Vagina (tissue), 2 donors: Measurements from ENCODE around the gene TMX2. TPM values are rescaled to one million over a fixed set of nuclear protein-coding genes. Genes with fewer than 3 reads are reported as not detected.
A peak's percentile ranks its signal among the peaks of the same experiment; 100 is the strongest.

Source experiments
- DNase-seq, 2 donors: peaks; one replicate each; pipeline ENCODE4 v3.0.0-alpha.2; 2017; ENCODE audit errors: extremely low spot score in 2 of 2
- H3K27ac ChIP-seq: fragments of 200-600 bp; sonication (generic); one replicate; pipeline ENCODE4 v1.5.1; 2019
- H3K27me3 ChIP-seq: fragments of 200-600 bp; sonication (generic); one replicate; pipeline ENCODE4 v1.5.1; 2019
- H3K36me3 ChIP-seq, 2 donors: fragments of 200-600 bp; sonication (generic); one replicate each; pipeline ENCODE4 v1.5.1; 2017 to 2019
- H3K4me1 ChIP-seq: fragments of 200-600 bp; sonication (generic); one replicate; pipeline ENCODE4 v1.5.1; 2019
- H3K4me3 ChIP-seq, 2 donors: fragments of 200-600 bp; sonication (generic); 1 replicate in 1 of 2; 2 replicates in 1 of 2; pipeline ENCODE4 v1.5.1; 2016 to 2019
- H3K9me3 ChIP-seq: fragments of 200-600 bp; sonication (generic); one replicate; pipeline ENCODE4 v1.5.1; 2019
- CTCF ChIP-seq, 3 experiments: fragments of 450-650 bp in 2 of 3; fragments of 200-600 bp in 1 of 3; sonication (generic) in 1 of 3; IDR thresholded peaks; one replicate each; pipeline ENCODE4 v1.5.1; 2017 to 2019; ENCODE audit warnings: antibody characterized with exemption in 3 of 3, mild to moderate bottlenecking in 2 of 3, moderate library complexity in 2 of 3
- POLR2A ChIP-seq, 2 donors: fragments of 450-650 bp; IDR thresholded peaks; one replicate each; pipeline ENCODE4 v1.6.1; 2017; ENCODE audit warnings: antibody characterized with exemption in 2 of 2, mild to moderate bottlenecking in 2 of 2, moderate library complexity in 2 of 2
- POLR2AphosphoS5 ChIP-seq, 2 donors: sonication (generic); formaldehyde crosslinking; IDR thresholded peaks; one replicate each; pipeline ENCODE4 v1.9.0; 2017; ENCODE audit warnings: antibody characterized with exemption in 2 of 2, mild to moderate bottlenecking in 2 of 2, low read depth in 1 of 2; ENCODE audit not compliant: insufficient read depth in 1 of 2
- intact Hi-C: fragments of 100-400 bp; cut with DNase I; formaldehyde crosslinking; loops from one replicate; pipeline ENCODE4 v1.15.1; 2023
- total RNA-seq: library from RNA; depleted of rRNA; stranded (reverse); fragments of >200 nt; gene quantifications from one replicate; pipeline ENCODE4 v1.2.3, GENCODE V29; 2016

TMX2 gene
- total RNA-seq, 1 donor from 2014 or later: 44.4 TPM

DNA sequence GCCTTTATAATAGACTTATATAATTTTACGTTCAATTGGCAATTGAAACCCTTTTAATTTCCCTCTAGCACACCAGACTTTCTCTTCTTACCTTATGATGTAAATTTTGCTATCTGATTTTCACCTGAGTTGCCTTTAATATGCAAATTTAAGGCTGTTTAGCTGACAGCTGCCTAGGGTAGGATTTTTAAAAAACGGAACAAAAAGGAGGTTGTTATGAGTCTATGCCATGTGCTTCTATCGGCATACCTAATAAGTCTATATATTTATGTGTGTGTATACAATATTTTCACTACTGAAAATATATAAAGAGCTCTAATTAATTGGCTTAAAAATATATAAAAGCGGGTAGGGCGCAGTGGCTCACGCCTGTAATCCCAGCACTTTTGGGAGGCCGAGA is 17.1 kb downstream of the TMX2 start:
- Histone ChIP-seq H3K27ac (no peak overlapping the region), H3K27me3 (no peaks in the 10 kb centered on the region), H3K4me3 (no peak overlapping the region), H3K4me1 (peaks cover 4% of the 10 kb centered on the region), H3K9me3 (no peaks in the 10 kb centered on the region), H3K36me3 (no peaks in the 10 kb centered on the region)
- no peak for DNase-seq
- intact Hi-C loops: no loop called here
- TF ChIP-seq POLR2AphosphoS5 (IDR thresholded peaks at IDR 0.05; ENCODE audit: insufficient read depth in 1 of 2, low read depth in 1 of 2) (no peak), POLR2A (IDR thresholded peaks at IDR 0.05) (no peak), CTCF (IDR thresholded peaks at IDR 0.05) (no peak)

DNA sequence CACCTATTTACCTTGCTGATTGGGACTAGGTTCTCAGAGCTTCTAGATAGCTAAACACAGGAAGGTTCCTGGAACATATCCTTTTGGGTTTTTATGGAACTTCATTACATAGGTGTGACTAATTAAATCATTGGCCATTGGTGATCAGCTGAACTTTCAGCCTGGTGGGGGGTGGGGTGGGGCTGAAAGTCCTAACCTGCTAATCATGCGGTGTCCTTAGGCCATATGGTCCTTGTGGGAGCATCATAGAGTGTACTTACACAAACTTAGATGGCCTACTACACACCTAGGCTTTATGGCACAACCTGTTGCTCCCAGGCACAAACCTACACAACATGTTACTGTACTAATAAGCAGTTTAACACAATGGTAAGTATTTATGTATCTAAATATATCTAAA is 20.3 kb downstream of the TMX2 start:
- peaks cover 0 to under 1% of the 10 kb centered on the region in 2 donors for H3K36me3 ChIP-seq
- H3K4me3 ChIP-seq: no peak overlapping the region
- TF ChIP-seq CTCF (IDR thresholded peaks at IDR 0.05): no peak
- no peak for TF ChIP-seq POLR2A (IDR thresholded peaks at IDR 0.05)
- no peak for TF ChIP-seq POLR2AphosphoS5 (IDR thresholded peaks at IDR 0.05; ENCODE audit: insufficient read depth in 1 of 2, low read depth in 1 of 2)
- intact Hi-C loops: no loop called here
- H3K4me1 ChIP-seq: peaks cover 4% of the 10 kb centered on the region
- no peaks in the 10 kb centered on the region for H3K27me3 ChIP-seq
- DNase-seq: no peak
- no peak overlapping the region for H3K27ac ChIP-seq
- H3K9me3 ChIP-seq: no peaks in the 10 kb centered on the region

- Histone ChIP-seq H3K27me3 (no peaks in the 10 kb centered on the region), H3K36me3 (peaks cover 0 to 17% of the 10 kb centered on the region in 2 donors)
- intact Hi-C loops: no loop called here
These were observed 23.4 kb downstream of the TMX2 start for GRCh38 chr11:57735619-57736298.

GRCh38 chr11:57741132-57742086 is 29.0 kb downstream of the TMX2 start, which contains the start of gene SELENOH:
Gene SELENOH (plus strand): TSS chr11:57741491. CDS start chr11:57741596, 105 bp downstream.
- Histone ChIP-seq H3K36me3 (peaks cover 0 to 41% of the 10 kb centered on the region in 2 donors), H3K27ac (peak within 1 kb of the TSS; percentile 86), H3K4me3 (peak within 1 kb of the TSS; percentile 71 to 88), H3K4me1 (peaks cover 20% of the 10 kb centered on the region), H3K9me3 (no peaks in the 10 kb centered on the region), H3K27me3 (no peaks in the 10 kb centered on the region)
- TF ChIP-seq POLR2AphosphoS5 (IDR thresholded peaks at IDR 0.05; ENCODE audit: insufficient read depth in 1 of 2, low read depth in 1 of 2) (peak; percentile 96), CTCF (IDR thresholded peaks at IDR 0.05) (no peak), POLR2A (IDR thresholded peaks at IDR 0.05) (peak in 1 of 2 donors; percentile 50)
- intact Hi-C loops: loop anchor here (10.0 kb wide), 1 partner anchor 53 kb away; no protein-coding TSS in a partner anchor
- DNase-seq: peak in 1 of 2 donors; percentile 98

More at GRCh38 chr11:57735619-57736298, 23.4 kb downstream of the TMX2 start:
- H3K9me3 ChIP-seq: no peaks in the 10 kb centered on the region
- H3K4me1 ChIP-seq: peaks cover 9% of the 10 kb centered on the region
- H3K4me3 ChIP-seq: no peak overlapping the region
- H3K27ac ChIP-seq: no peak overlapping the region
- no peak for DNase-seq
- TF ChIP-seq POLR2A (IDR thresholded peaks at IDR 0.05) (no peak), CTCF (IDR thresholded peaks at IDR 0.05) (no peak), POLR2AphosphoS5 (IDR thresholded peaks at IDR 0.05; ENCODE audit: insufficient read depth in 1 of 2, low read depth in 1 of 2) (no peak)
